Fibroblast of gingiva (primary cell): ENCODE measurements around the gene KYAT1.

ENCODE experiments used
- DNase-seq: peaks from one replicate; pipeline ENCODE4 v3.0.0-alpha.2; 2011; ENCODE audit warnings: low read depth

The KYAT1 gene

DNA sequence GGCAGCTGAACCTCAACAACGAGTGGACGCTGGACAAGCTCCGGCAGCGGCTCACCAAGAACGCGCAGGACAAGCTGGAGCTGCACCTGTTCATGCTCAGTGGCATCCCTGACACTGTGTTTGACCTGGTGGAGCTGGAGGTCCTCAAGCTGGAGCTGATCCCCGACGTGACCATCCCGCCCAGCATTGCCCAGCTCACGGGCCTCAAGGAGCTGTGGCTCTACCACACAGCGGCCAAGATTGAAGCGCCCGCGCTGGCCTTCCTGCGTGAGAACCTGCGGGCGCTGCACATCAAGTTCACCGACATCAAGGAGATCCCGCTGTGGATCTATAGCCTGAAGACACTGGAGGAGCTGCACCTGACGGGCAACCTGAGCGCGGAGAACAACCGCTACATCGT lies 26.6 kb upstream of the KYAT1 start:
- no peak for DNase-seq

DNA sequence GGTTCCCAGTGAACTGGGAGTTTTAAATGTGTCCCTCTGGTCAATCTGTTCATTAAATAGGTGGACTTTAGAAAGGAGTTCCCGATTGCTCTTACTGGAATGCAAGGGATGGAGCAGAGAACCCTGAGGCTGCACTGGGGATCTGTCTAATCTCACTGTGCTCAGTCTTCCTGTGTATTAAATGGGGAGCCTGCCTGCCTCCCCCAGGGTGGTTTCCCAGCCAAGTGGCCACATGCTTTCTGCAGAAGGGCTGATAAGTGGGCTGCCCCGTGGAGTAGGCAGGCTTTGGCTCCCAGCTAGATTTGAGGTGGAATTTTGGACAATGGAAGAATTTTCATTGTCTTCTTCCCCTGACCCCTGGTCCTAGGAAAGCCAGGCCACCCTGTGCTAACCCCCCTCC lies 25.0 kb upstream of the KYAT1 start:
- DNase-seq: no peak

DNA sequence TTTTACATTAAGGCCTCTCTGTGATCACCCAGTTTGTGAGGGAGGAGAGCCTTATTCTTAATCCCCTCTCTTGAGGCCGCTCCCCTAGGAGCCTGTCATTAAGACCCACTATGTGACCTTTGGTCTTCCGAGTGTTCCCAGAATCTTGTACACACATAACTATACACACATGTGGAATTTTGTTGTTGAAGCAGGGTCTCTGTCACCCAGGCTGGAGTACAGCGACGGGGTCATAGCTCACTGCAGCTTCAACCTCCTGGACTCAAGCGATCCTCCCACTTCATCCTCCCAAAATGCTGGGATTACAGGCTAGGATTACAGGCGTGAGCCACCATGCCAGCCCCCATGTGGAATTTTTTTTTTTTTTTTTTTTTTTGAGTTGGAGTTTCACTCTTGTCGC lies 24.2 kb upstream of the KYAT1 start:
- no peak for DNase-seq

DNA sequence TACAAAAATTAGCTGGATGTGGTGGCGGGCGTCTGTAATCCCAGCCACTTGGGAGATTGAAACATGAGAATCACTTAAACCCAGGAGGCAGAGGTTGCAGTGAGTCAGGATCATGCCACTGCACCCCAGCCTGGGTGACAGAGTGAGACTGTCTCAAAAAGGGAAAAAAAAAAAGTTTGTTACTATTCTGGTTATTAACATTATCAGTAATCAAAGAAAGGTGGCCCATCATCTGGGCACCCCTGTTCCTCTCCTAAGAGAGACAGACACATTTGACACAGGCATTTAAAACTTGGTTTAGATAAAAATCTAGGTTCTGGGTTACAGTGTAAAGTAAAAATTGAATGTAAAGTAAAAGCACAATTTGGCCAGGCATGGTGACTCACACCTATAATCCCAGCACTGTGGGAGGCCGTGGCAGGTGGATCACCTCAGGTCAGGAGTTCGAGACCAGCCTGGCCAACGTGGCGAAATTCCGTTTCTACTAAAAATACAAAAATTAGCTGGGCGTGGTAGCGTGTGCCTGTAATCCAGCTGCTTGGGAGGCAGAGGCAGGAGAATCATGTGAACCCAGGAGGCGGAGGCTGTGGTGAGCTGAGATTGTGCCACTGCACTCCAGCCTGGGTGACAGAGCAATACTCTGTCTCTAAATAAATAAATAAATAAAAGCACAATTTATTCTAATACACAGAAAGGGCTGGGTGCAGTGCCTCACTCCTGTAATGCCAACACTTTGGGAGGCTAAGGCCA lies 22.3 kb upstream of the KYAT1 start:
- no peak for DNase-seq

DNA sequence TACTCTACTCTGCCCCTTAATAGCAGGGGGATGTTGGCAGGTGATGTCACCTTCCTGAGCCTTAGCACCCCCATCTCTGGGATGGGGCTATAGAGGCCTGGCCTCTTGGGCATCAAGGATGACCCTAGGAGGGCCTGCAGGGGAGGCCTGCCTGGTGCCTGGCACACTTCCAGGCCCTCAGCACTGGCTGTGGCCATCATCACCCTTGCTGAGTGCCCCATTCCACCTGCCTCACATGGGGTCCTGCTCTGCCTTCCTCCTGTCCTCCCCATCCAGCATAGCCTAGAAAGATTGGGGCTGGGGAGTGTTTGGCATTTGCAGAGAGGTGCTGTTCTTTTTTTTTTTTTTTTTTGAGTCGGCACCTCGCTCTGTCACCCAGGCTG lies 21.3 kb upstream of the KYAT1 start:
- no peak for DNase-seq

DNA sequence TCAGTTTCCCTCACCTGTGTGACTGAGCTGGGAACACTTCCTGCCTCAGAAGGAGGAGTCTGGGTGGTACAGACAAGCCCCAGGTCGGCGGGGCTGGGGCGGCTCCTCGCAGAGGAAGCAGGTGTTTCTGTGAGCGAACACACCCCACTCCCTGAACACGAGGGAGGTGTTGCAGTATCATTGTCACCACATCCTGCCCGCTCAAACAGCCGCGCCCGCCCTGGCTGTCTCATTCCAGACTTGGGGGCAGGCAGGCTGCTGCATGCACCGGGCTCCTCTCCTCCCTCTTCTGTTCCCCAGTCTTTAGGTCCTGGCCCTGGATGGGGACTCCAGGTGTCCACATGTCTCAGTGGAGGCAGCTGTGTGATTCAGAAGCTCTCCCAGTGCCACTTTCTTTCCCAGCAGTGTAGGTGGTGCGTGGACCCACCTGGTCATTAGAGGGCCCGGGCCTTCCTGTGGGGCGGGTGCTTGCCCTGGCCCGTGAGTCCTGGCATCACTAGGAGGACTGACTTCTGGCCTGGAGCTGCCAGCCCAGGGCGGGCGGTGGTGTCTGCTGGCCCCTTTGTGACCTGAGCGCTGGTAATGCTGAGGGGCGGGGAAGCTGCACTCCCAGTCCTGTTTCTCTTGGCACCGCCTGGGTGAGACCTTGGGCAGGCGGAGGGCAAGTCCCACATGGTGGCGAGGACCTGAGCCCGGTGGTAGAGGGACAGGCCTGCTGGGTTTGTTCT lies 20.8 kb upstream of the KYAT1 start:
- DNase-seq: no peak

DNA sequence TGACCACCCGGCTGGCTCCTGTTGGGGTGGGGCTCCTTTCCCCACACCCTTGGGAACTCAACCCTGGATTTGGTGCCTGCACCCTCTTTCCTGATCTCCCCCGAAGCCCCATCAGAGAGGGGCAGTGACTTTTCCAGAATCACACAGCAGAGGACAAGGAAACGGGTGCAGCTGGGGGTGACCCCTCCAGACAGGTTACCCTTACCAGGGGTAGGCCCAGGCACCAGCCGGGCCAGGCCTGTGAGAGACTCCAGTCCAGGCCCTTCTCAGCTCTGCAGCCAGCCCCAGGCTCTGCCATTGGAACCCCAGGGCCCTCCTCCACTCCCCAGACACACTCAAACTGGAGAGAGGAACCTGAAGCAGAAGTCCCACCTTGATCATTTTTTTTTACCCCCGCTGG lies 20.1 kb upstream of the KYAT1 start:
- DNase-seq: no peak

DNA sequence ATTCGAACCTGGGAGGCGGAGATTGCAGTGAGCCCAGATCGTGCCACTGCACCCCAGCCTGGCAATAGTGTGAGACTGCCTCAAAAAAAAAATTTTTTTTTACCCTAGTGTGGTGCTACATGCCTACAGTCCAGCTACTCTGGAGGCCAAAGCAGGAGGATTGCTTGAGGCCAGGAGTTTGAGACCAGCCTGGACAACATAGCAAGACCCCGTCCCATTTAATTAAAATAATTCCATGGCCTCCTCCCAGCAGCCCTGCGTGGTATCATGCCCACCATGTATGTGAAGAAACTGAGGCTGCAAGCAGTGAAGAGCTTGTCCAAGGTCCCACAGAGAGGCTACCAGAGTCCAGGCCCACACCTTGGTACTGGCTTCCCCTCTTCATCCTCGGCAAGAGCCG lies 19.6 kb upstream of the KYAT1 start:
- DNase-seq: no peak

DNA sequence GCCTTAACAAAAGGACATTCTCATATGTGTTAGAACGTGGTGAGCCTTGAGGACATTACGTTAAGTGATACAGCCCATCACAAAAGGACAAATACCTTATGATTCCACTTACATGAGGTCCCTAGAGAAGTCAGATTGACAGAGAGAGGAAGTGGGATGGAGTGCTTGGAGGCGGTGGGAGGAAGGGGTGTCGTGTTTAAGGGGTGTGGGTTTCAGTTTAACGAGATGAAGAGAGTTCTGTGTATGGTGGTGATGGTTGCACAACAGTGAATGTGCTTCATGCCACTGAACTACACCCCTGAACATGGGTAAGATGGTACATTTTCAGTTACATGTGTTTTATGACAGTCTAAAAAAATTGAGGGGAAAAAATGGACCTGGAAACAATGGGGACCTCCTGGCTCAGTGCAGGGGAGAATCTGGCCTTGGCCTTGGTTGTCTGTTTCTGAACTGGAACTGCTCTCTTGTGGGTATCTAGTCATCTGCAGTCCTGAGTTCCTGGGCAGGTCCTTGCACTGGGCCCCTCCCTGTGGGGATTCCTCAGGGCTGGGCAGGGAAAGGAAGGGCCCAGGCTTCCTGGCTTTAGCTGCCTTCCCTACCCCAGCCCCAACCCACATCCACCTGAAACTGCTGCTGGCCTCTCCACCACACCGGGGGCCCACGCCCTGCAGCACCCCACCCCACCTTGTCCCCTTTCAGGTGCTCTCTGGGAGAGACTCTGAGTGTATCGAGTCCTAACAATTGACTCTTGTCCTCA lies 18.0 kb upstream of the KYAT1 start:
- no peak for DNase-seq

DNA sequence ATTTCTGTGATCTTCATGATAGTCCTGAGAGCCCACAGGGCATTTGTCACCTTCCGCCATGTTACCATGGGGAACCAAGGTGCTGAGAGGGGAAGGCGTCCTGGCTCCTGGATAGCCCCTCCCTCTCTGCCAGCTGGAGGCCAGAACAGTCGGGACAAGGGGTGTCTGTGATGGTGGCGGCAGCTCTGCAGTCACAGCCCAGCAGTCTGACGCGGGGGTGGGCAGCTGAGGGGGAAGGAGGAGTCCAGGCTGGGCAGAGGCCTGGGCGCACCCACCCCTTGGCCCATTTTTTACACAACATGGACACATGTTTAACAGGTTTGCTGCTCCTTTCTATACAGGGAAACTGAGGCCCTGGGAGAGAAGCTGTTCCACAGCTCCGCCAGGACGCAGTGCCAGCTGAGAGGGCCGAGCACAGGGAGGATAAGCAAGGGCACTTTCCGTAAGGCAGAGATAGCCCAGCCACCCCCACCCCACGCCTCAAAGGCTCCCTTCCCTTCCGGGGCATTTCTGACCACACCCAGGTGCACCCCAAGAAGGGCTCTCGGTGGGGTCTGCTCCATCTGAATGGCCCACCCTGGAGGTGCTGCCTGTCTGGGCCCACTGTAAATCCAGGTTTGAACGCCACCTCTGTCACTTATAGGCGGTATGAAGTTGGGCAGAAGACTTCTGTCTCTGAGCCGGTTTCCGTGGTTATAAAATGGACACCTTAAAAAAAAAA lies 17.3 kb upstream of the KYAT1 start:
- DNase-seq: no peak

DNA sequence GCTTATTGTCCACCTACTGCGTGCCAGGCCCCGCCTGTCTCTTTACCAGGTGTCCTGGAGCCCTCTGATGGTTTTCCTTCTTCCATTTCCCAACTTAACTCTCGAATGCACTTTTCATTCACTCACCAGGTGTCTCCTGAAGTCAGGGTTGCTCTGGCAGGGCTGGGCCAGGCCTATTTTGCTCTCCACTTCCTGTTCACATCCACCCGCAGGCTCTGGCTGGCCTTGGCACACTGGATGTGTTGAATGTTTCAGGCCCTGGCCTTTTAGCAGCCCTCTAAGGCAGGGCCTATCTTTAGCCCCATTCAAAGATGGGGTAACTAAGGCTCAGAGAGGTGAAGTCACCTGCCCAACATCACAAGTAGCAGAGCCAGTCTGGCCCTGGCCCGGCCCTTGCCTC lies 16.6 kb upstream of the KYAT1 start:
- no peak for DNase-seq

DNA sequence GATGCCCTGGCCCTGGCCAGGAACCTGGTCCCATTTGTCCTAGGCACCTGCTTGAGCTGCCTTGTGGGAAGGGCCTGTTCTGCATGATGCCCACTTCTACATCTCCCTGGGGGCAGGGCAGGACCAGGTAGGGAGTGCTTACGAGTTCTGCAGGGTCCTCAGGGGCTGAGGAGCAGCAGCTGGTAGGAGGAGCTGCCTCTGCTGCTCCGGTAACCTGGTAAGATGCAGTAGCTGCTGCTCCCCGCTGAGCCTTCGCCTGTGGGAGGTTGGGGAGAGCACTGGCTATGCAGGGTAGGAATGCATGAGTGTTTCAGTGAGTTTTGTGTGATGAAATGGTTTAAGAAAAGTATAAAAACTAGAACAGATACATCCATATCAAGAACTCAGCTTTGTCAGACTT lies 13.8 kb upstream of the KYAT1 start:
- DNase-seq: no peak

DNA sequence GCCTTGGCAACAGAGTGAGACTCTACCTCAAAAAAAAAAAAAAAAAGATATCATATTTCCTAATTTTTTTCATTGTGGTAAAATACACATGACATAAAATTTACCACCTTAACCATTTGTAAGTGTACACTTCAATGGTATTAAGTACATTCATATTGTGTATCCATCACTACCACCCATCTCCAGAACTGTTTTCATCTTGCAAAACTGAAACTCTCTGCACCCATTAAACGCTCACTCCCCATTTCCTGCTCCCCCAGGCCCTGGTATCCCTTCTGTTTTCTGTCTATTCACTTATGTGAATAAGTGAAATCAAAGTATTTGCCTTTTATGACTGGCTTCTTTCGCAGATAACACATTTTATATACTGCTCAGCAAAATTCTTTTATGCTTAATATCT lies 13.0 kb upstream of the KYAT1 start:
- DNase-seq: no peak

DNA sequence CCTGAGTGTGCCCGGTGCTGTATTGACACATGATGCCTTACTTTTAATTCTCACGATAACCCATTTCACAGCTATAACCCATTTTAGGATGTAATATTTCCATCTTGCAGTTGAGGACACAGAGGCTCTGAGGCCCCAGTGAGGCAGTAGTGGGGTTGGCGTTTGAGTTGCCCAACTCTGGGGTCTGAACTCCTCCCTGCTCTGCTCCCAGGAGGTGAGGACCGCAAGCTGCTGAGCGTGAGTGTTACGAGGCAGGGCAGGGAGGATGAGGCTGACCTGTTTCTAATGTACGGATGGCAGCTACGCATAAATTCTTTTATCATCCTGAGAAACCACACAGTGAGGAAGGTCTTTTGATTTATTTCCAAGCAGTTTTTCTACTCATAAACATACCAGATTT lies 11.6 kb upstream of the KYAT1 start:
- DNase-seq: no peak

DNA sequence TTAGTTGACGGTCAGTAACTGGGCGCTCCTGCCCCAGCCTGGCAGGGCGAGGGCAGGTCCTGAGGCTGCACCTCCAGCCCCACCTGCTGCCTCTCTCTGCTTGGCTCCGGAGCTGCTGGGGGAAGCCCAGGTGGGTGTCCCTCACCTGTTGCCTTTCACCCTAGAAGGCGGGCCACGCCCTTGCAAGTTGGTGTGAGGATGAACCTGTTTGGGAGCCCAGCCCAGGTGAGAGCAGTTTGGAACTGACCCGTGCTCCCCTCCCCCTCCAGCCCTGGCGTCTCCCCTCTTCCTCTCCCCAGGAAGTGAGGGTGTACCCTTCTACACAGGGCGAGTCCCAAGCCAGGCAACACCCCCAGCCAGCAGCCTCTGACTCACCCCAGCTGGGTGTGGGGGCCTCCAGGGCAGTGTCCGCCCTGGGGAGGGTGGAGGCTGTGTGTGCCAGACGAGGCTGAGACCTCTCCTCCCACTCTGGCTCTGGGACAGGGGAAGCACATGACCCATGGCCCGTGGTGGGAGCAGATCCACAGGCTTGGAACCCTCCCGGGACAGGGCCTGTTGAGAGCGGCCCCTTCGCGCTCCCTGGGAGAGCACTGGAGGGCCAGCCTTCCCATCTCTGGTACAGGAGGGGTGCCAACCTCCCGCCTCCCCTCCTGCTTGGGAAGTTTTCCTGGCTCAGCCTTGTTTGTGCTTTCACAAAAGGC lies 10.6 kb upstream of the KYAT1 start:
- peak; percentile 96 for DNase-seq

DNA sequence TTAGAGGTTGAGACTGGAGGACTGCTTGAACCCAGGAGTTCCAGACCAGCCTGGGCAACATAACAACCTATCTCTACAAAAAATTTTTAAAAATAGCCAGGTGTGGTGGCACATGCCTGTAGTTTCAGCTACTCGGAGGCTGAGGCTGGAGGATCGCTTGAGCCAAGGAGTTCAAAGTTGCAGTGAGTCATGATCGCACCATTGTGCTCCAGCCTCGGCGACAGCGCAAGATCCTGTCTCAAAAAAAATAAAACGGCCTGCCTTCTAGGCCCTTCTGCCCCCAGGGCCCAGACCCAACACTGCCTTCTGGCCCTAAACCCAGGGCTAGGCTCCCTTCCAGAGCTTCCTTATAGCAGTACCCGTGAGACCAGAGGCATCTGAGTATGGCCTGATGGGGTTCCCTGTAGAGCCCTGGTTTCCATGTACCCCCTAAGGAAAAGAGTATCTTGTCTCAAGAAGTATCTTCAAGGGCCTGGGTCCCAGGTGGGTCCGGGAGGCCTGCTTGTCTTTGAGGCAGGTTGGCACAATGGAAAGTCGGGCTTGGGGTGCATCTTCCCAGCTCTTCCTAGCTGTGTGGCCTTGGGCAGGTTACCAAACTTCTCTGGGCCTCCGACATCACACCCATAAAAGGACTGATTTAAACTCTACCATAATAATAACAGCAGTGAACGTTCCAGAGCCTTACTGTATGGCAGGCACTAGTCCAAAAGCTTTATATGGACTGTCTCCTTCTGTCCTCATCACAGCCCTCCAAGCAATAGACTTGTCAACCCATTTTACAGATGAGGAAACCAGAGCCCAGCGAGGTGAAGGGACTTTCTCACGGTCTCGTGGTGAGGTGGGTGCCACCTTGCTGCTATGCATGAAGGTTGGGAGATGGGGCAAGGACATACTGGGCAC lies 9.8 kb upstream of the KYAT1 start:
- DNase-seq: no peak

DNA sequence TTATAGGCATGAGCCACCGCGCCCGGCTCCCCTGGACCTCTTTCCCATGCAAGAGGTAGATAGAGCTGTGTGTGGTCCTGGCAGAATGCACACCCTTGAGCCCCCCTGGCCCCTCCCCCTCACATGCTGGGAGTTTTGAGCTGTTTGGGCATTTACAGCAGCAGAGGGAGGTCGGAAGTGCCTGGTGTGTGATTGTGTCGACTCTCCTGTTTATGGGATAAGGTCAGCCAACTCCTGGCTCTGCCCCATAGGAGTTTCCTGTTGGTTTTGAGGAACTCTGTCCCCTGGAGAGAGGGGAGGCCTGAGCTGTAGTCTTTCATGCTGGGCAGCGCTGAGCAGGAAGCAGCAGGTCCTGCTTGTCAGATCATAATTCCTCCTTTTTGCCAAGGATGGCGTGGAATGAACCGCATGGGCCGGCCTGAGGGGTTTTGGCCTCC lies 6.2 kb upstream of the KYAT1 start:
- DNase-seq: no peak

DNA sequence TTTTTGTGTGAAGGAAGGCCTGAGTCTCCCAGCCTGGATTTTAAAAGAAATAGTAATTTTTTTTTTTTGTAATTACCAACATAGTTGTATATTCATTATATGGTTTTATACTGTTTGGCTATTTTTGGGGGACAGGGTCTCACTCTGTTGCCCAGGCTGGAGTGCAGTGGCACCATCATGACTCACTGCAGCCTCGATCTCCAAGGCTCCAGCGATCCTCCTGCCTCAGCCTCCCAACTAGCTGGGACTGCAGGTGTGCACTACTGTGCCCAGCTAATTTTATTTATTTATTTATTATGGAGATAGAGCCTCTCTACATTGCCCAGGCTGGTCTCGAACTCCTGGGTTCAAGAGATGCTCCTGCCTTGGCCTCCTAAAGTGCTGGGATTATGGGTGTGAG lies 5.3 kb upstream of the KYAT1 start:
- DNase-seq: no peak

DNA sequence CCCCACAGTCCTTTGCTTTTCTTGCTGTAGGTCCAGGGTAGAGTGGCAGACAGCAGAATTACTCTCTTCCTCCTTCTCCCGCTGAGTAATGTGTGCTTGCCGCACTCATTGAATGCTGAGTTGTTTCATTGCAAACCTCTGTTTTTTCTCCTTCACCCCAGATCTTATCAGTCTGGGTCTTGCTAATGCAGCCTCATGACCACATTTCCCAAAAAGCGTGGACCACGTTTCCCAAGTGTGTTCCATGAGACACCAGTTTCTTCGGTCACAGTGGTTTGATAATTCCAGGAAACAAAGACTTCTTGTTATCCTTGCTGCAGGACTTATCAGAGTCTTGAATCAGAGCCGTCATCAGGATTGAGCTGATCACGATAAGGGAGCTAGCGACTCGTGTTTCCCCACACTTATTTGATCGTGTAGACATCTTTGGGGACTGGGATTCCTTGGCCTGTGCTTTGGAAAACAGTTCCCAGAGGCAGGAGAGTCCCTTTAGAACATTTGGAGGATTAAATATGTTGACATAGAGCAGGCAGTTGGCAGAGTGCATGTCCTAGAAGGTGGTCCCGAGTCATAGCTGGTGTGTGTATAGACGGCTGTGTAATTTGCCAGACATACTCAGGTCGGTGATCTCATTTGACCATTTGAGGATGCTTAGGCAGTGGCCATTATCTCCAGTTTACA lies 4.6 kb upstream of the KYAT1 start:
- no peak for DNase-seq

DNA sequence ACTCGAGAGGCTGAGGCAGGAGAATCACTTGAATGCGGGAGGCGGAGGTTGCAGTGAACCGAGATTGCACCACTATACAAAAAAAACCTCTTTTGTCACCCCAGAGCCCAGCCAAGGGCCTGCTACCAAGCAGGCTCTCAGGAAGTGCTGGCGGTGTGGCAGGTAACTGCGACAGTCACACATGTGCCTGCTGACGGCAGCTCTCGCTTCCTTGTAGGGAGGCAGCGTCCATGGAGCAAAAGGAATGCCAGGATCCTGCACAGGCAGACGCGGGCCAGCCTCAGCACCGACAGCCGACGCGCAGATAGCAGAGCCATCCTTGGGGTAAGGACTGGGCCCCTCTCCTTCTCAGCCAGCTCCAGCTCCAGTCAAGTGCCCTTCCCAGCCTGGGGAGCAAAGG lies 4.0 kb upstream of the KYAT1 start:
- DNase-seq: no peak
